KOPT-K1 (cell line): ENCODE results near the gene SLC19A1.
A peak's percentile ranks its signal among the peaks of the same experiment; 100 is the strongest.

Experiments used
- H3K27ac ChIP-seq: fragments of 200-600 bp; sonication (generic); 2 replicates; pipeline ENCODE4 v1.5.1; 2016; ENCODE audit warnings: antibody characterized with exemption, mild to moderate bottlenecking, low read depth, low read length; ENCODE audit not compliant: poor library complexity, severe bottlenecking
- H3K36me3 ChIP-seq: fragments of 200-600 bp; sonication (generic); 2 replicates; pipeline ENCODE4 v1.5.1; 2017; ENCODE audit warnings: antibody characterized with exemption, mild to moderate bottlenecking, low read length, moderate library complexity; ENCODE audit not compliant: insufficient read depth
- H3K9me3 ChIP-seq: fragments of 200-600 bp; sonication (generic); 2 replicates; pipeline ENCODE4 v1.5.1; 2017; ENCODE audit warnings: antibody characterized with exemption, low read length, mild to moderate bottlenecking; ENCODE audit not compliant: insufficient read depth, poor library complexity, severe bottlenecking

SLC19A1 gene

DNA sequence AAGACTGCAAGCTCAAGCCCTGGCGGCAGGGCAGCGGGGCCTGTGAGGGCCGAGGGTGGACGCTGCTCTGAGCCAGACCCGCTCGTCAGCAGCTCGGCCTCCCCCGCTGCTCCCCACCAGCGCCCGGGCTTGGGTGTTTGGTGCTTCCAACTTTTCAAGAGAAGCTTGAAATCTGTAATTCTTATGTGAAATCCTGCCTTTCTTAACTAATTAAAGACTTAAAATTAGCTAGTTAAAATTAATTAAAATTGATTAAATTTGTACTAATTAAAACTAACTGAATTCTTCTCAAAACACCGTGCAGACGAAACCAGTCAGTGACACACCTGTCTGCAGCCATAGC is 14.0 kb upstream of the SLC19A1 start:
- H3K27ac ChIP-seq, result no peak overlapping the region
- no peaks in the 10 kb centered on the region for H3K9me3 ChIP-seq
- no peaks in the 10 kb centered on the region for H3K36me3 ChIP-seq

DNA sequence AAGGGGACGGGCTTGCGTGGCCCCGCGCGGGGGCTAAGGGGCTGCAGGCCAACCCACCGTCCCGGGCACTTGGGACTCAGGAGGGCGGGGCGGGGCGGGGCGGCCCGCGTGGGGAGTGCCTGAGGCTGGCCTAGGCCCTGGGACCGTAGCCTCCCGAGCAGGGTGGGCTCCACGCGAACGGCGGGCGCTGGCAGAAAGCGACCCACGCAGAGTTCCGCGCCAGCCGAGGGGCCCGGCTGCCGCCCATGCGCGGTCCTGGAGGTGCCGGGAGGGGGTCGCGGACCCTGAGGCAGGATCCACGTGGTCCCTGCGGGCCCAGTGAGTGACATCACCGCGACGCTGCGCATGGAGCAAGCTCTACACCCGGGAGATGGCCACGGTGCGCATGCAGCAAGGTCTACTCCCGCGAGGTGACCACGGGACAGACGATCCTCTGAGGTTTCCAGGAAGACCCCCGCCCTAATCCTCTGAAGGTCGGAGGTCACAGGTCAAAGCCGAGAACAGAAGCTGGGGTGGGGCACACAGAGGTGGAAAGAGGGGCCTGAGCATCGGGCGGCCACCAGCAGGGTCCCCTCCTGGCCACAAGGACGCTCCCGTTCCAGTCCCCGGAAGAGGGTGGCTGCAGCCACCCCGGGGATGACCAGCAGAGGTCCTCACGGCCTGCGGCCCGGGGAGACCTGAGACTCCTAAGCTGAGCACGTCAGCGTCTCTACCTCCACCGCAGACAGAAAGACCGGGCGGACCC is 13.5 kb upstream of the SLC19A1 start:
- no peaks in the 10 kb centered on the region for H3K36me3 ChIP-seq
- no peaks in the 10 kb centered on the region for H3K9me3 ChIP-seq
- H3K27ac ChIP-seq, result no peak overlapping the region

DNA sequence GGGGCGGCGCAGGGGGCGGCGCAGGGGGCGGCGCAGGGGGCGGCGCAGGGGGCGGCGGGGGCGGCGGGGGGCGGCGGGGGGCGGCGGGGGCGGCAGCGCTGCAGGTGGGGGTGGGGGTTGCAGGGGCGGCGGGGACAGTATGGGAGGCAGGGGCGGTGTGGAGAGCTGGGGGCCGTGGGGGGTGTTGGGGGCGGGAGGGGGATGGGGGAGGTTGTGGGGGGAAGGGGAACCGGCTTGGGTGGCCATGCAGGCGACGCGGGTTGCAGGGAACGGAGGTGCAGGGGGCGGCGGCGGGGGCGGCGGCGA is 13.0 kb upstream of the SLC19A1 start:
- no peaks in the 10 kb centered on the region for H3K9me3 ChIP-seq
- H3K27ac ChIP-seq, result no peak overlapping the region
- no peaks in the 10 kb centered on the region for H3K36me3 ChIP-seq

DNA sequence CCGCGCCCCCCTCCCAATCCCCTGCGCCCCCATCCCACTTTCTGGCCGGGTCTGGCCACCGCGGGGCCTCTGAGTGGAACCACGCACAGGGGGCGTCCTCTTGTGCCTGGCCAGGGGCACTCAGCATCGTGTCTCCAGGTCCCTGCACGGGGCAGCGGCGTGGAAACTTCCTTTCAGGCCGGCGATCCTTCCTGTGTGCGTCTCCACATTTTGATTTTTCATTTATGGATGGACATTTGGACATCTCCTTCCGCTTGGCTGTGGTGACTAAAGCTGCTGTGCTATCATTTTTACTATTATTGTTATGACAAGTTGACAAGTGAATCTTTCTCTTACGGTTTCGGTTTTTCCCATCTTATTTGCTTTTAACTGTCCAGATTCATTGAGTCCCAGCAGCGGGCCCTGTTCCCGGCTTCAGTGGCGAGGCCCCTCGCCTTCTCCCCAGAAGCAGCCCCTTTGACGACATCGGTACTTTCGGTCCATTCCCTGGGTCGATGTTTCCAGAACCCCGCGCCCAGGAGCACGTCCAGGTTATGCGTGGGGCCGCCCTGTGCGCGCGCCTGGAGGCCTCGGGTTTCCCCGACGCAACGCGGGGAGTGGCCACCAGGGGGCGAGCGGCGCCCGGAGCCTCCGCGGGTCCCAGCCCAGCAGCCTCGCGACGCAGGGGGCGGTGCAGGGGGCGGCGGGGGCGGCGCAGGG is 12.4 kb upstream of the SLC19A1 start:
- peak overlapping the region; percentile 60 for H3K27ac ChIP-seq

DNA sequence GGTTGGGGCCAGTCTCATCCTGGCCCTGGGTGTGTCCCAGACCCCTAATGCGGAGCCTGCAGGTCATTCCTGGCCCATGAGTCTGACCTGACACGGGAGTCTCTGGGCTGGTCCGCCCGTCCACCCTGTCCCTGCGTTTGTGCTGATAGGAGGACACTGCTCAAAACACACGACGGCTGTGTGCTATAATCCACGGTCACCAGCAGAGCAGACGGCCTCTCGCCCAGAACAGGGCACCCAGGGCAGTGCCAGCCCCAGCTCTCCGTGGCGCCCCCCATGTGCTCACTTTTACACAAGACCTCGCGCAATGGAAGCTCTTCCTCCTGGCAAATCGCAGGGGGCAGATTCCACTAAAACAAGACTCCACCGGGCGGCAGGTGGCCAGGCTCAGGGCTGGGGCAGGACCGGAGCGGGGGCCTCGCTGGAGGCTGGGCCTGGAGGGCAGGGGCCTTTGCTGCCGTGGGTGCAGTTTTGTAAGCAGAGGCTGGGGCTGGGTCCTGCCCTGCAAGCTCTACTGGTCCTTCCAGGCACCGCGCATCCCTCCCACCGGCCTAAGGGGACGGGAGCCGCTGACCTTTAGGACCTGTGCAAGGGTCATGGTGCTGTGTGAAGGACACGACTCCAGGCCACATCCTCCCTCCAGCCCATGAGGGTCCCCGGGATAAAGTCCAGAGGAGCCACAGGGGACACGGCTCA is 10.6 kb upstream of the SLC19A1 start:
- Histone ChIP-seq H3K36me3 (no peaks in the 10 kb centered on the region), H3K9me3 (no peaks in the 10 kb centered on the region), H3K27ac (peak overlapping the region; percentile 95)

More for the DNA sequence above, 12.4 kb upstream of the SLC19A1 start:
- Histone ChIP-seq H3K9me3 (no peaks in the 10 kb centered on the region), H3K36me3 (no peaks in the 10 kb centered on the region)

DNA sequence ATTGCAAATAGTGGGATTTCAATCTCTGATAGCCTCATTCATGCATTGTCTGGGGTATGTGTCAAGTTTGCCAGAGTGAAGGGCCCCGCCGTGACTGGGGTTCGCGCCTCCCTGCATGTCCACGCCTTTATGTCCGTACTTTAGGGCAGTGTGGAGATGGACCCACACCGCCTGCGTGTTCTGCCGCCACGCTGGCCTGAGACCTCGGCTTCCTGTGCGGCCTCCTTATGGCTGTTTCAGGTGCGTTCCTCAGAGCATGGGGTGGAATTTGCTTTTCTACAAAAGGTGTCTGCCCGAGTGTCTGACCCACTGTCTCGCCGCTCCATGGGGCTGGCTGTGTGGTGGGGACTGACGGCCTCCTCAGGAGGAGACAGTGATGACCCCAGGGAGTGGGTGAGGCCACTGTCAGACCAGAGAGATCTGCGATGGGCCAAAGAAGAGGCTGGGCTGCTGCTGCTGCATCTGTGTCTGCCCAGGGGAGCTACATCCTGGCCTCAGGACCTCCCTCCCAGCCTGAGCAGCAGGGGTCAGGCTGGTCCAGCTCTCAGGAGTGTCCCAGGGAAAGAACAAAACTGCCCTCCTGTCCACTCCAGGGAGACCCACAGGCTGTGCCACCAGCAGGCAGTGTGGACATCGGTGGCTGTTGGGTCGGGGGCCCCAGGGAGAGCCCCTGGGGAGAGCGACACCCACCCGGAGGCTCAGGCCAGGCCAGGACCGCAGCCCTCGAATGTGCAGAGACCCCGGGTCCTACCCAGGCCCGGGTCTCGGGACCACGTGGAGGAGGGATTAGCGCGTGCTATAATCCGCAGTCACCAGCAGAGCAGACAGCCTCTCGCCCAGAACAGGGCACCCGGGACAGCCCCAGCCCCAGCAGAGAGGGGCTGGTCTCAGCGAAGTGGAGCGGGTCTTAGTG is 9.8 kb upstream of the SLC19A1 start:
- Histone ChIP-seq H3K27ac (peak overlapping the region; percentile 95), H3K36me3 (no peaks in the 10 kb centered on the region), H3K9me3 (no peaks in the 10 kb centered on the region)

DNA sequence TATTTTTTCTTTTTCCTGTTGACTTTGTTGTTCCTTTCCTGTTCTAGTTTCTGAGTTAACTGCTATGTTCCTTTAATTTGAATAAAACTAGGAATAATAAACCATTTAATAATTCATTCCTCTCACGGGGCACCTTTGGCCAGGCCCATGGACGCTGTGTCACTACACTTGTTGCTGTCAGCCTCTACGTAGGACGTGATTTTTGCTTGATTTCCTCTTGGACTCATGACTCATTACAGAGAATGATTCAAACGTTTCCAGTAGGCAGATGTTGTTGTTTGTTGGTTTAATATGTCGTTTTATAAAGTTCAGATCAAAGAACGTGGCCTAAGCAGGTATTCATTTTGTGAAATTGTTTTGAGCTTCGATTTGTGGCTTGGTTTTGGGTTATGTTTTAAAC is 9.1 kb upstream of the SLC19A1 start:
- no peaks in the 10 kb centered on the region for H3K9me3 ChIP-seq
- H3K36me3 ChIP-seq, result no peaks in the 10 kb centered on the region
- peak overlapping the region; percentile 95 for H3K27ac ChIP-seq

DNA sequence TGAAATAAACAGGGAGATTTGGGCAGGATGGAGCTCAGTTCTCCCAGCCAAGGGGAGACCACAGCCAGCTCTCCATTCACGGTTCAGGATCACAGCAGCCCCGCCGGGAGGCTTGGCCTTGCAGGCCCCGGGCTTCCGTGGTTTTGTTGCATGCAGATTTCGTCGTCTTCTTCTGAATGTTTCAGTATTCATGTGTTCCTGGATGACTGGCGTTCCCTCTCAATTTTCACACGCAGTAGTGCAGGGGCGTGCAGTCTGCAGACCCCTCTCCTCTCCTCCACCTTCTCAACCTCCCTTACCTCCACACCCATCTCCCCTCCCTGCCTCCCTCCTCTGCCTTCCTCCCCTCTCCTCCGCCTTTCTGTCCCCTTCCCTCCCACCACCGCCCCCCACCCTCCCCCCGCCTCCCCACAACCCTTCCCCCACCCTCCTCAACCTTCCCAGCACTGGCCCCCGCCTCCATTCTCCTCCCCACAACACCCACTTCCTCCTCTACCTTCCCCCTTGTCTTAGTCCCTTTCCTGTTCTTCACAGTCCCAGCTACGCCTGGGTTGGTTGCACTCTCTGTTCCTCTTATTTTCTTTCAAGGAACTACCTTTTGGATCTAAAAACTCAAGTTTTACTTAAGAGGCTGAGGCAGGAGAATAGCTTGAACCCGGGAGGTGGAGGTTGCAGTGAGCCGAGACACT is 8.4 kb upstream of the SLC19A1 start:
- Histone ChIP-seq H3K27ac (peak overlapping the region; percentile 95), H3K9me3 (no peaks in the 10 kb centered on the region), H3K36me3 (no peaks in the 10 kb centered on the region)

DNA sequence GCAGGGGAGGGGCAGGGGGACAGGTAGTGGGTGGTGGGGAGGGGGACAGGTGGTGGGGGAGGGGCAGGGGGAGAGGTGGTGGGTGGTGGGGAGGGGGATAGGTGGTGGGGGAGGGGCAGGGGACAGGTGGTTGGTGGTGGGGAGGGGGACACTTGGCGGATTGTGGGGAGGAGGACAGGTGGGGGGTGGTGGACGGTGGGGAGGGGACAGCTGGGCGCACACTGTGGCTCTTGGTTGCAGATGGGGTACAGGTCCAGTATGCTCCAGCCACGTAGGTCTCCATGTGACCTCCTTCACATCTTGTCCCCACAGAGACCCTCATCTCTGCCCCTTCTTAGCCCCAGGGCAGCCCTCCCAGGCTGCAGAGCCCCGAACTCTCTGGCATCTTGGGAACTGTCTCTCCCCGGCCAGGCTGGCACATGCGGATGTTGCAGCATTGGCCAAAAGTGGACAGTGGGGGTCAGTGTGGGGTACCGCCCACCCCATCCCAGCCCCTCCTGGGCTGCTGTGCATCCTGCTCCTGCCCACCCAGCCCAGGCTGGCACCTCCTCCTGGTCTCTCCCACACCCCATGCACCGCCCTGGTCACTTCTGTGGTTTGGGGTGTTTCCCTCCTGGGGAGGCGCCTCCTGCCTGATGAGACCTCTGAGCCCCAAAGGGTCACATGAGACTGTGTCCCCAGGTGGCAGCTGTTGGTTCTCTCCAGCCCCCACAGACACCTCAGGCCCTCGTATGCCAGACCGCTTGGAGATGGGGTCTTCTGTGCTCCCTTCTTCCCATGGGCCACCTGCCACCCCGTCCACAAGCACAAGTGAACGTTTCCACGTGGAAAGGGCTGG is 7.6 kb upstream of the SLC19A1 start:
- H3K27ac ChIP-seq, result peak overlapping the region; percentile 95
- no peaks in the 10 kb centered on the region for H3K9me3 ChIP-seq
- H3K36me3 ChIP-seq, result no peaks in the 10 kb centered on the region

DNA sequence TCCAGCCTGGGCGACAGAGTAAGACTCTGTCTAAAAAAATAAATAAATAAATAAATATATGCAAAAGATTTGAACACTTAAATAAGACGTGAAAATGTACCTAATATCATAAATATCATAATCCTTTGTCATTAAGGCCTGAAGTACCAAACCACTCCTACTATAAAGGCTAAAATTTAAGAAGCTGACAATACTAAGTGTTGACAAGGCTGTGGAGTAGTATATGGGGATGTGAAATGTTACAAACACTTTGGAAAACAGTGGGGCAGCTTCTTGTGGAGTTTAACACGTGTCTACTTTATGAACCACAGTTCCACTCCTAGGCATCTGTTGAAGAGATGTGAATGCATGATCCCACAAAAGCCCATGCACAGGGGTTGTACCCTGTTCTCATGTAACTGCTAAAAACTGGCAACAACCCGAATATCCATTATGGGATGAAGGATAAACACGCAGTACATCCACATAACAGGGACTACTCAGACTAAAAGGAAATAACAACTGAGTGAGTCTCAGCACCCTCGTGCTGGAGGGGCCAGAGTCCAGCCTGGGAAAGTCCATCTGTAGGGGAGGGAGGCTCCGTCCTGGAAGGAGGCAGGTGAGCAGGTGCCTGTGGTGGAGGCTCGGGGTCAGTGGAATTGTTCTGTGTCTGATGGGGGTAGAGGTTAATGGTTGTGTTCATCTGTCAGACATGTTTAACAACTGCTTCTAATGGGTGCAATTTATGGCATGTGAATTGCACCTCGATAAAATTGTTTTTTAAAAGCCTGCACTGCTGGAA is 6.7 kb upstream of the SLC19A1 start:
- Histone ChIP-seq H3K27ac (no peak overlapping the region), H3K9me3 (no peaks in the 10 kb centered on the region), H3K36me3 (no peaks in the 10 kb centered on the region)

DNA sequence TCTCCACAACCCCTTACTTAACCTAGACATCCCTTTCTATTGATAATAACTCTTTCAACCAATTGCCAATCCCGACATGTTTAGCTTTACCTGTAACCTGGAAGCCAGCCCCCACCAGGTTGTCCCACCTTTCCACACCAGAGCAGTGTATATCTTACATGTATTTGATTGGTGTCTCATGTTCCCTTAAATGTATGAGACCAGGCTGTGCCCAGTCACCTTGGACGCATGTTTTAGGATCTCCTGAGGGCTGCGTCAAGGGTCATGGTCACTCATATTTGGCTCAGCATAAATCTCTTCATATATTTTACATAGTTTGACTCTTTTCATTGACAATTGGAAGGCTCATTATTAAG is 5.3 kb upstream of the SLC19A1 start:
- no peaks in the 10 kb centered on the region for H3K36me3 ChIP-seq
- no peak overlapping the region for H3K27ac ChIP-seq
- H3K9me3 ChIP-seq, result no peaks in the 10 kb centered on the region

DNA sequence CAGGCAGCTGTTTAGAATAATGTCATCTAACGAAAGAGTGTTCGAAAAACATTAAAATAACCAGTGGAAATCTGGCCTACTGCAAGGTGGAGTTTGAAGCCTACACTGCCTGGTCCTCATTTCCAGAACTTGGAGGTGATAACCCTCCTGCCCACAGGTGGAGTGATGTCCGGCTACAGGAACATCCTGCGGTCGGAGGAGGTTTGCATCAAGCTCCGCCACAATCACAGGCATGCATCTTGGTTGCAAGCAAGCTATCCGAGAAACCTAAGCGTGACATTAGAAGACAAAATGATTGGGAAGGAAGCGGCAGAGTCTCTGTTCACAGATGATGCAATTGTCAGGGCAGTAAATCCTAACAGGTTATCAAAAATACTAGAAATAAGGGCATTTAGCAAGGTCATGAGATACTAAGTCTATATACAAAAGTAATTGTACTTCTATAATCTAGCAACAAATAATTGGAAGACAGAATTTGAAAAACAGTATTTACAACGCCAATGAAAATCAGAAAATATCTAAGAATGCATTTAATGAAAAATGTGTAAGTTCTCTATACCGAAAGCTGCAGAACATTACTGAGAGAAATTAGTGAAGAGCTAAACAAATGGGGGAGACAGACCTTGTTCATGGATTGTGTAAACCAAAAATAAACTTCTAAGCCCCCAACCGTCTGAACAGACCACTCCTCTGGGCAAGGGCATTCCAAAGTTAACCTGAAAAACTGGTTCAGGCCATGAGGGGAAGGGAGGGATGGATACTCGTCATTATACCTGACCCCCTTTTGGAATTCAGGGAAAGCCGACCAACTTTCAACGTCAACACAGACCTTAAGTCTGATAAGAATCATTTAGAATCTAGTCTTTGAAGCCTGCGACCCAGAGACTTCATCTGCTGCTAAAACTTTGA is 4.7 kb upstream of the SLC19A1 start:
- H3K9me3 ChIP-seq, result no peaks in the 10 kb centered on the region
- no peak overlapping the region for H3K27ac ChIP-seq
- no peaks in the 10 kb centered on the region for H3K36me3 ChIP-seq
